ENCODE results near the gene PRR30.

PRR30 gene

GRCh38 chr2:27095745-27096651 lies 43.2 kb downstream of the PRR30 start:
- peak; percentile 80 for DNase-seq (ENCODE audit: low read depth)
- peak overlapping the region; percentile 54 for H3K4me3 ChIP-seq (ENCODE audit: low read depth, low read length)
- TF ChIP-seq CTCF (conservative IDR thresholded peaks at IDR 0.05; ENCODE audit: low read depth, low read length) = no peak

GRCh38 chr2:27095427-27095744 lies 43.8 kb downstream of the PRR30 start:
- no peak overlapping the region for H3K4me3 ChIP-seq (ENCODE audit: low read depth, low read length)
- no peak for TF ChIP-seq CTCF (conservative IDR thresholded peaks at IDR 0.05; ENCODE audit: low read depth, low read length)
- DNase-seq (ENCODE audit: low read depth) = no peak

- no peak for DNase-seq (ENCODE audit: low read depth)
- H3K4me3 ChIP-seq (ENCODE audit: low read depth, low read length) = no peak overlapping the region
- TF ChIP-seq CTCF (conservative IDR thresholded peaks at IDR 0.05; ENCODE audit: low read depth, low read length) = no peak
Measured at GRCh38 chr2:27094353-27094984, 44.7 kb downstream of the PRR30 start.

- no peak overlapping the region for H3K4me3 ChIP-seq (ENCODE audit: low read depth, low read length)
- no peak for TF ChIP-seq CTCF (conservative IDR thresholded peaks at IDR 0.05; ENCODE audit: low read depth, low read length)
- no peak for DNase-seq (ENCODE audit: low read depth)
Measured at GRCh38 chr2:27093430-27094352, 45.5 kb downstream of the PRR30 start.

- TF ChIP-seq CTCF (conservative IDR thresholded peaks at IDR 0.05; ENCODE audit: low read depth, low read length) = no peak
- no peak overlapping the region for H3K4me3 ChIP-seq (ENCODE audit: low read depth, low read length)
- no peak for DNase-seq (ENCODE audit: low read depth)
Measured at GRCh38 chr2:27092696-27093429, 46.3 kb downstream of the PRR30 start.

All from choroid plexus epithelial cell (primary cell).